SK-N-SH treated with all-trans-retinoic acid at 6 μM for 48 hours (cell line): ENCODE data around the gene FMN1.

Experiments used
- BACH2 ChIP-seq: fragments of 250-450 bp; sonication (Bioruptor Pico); IDR thresholded peaks from 2 replicates; pipeline ENCODE4 v1.9.0; 2021; ENCODE audit warnings: mild to moderate bottlenecking, borderline replicate concordance
- CREB5 ChIP-seq: fragments of 250-450 bp; sonication (Bioruptor Pico); IDR thresholded peaks from 2 replicates; pipeline ENCODE4 v1.5.1; 2020; ENCODE audit warnings: low read depth, mild to moderate bottlenecking, moderate library complexity
- ISL1 ChIP-seq: fragments of 250-450 bp; sonication (Bioruptor Pico); IDR thresholded peaks from 2 replicates; pipeline ENCODE4 v2.1.2; 2022; ENCODE audit warnings: mild to moderate bottlenecking, moderate library complexity
- OSR1 ChIP-seq: fragments of 250-450 bp; sonication (Bioruptor Pico); IDR thresholded peaks from 2 replicates; pipeline ENCODE4 v1.8.0; 2022; ENCODE audit warnings: moderate library complexity, mild to moderate bottlenecking, inconsistent platforms
- ZC3H10 ChIP-seq: fragments of 250-450 bp; sonication (Bioruptor Pico); IDR thresholded peaks from 2 replicates; pipeline ENCODE4 v1.5.1; 2021; ENCODE audit warnings: mild to moderate bottlenecking, moderate library complexity
- ZFP3 ChIP-seq: fragments of 250-450 bp; sonication (Bioruptor Pico); IDR thresholded peaks from 2 replicates; pipeline ENCODE4 v1.5.0; 2020; ENCODE audit warnings: mild to moderate bottlenecking, moderate library complexity
- ZFP30 ChIP-seq: fragments of 450-650 bp; formaldehyde crosslinking; IDR thresholded peaks from 2 replicates; pipeline ENCODE4 v1.5.0; 2022; ENCODE audit warnings: mild to moderate bottlenecking, moderate library complexity
- TF ChIP-seq, protein P1 (sequence below): fragments of 250-450 bp; sonication (Bioruptor Pico); IDR thresholded peaks from 2 replicates; pipeline ENCODE4 v1.5.0; 2020; ENCODE audit warnings: mild to moderate bottlenecking, moderate library complexity

GRCh38 chr15:32886459-32886858, 308.1 kb downstream of the FMN1 start:
- TF ChIP-seq BACH2 (CRISPR knock-in tag) (no peak), ZFP3 (CRISPR knock-in tag) (no peak), CREB5 (CRISPR knock-in tag) (no peak), ISL1 (CRISPR knock-in tag) (no peak), ZFP30 (CRISPR knock-in tag) (no peak), ZC3H10 (no peak), OSR1 (CRISPR knock-in tag) (no peak)
- TF ChIP-seq, protein P1, sequence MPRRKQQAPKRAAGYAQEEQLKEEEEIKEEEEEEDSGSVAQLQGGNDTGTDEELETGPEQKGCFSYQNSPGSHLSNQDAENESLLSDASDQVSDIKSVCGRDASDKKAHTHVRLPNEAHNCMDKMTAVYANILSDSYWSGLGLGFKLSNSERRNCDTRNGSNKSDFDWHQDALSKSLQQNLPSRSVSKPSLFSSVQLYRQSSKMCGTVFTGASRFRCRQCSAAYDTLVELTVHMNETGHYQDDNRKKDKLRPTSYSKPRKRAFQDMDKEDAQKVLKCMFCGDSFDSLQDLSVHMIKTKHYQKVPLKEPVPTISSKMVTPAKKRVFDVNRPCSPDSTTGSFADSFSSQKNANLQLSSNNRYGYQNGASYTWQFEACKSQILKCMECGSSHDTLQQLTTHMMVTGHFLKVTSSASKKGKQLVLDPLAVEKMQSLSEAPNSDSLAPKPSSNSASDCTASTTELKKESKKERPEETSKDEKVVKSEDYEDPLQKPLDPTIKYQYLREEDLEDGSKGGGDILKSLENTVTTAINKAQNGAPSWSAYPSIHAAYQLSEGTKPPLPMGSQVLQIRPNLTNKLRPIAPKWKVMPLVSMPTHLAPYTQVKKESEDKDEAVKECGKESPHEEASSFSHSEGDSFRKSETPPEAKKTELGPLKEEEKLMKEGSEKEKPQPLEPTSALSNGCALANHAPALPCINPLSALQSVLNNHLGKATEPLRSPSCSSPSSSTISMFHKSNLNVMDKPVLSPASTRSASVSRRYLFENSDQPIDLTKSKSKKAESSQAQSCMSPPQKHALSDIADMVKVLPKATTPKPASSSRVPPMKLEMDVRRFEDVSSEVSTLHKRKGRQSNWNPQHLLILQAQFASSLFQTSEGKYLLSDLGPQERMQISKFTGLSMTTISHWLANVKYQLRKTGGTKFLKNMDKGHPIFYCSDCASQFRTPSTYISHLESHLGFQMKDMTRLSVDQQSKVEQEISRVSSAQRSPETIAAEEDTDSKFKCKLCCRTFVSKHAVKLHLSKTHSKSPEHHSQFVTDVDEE (CRISPR knock-in tag): no peak
